ENCODE measurements around the gene GLTPD2. TPM values are rescaled to one million over a fixed set of nuclear protein-coding genes. Genes with fewer than 3 reads are reported as not detected.

GLTPD2 gene
- total RNA-seq, 3 donors from 2014 or later: not detected

GRCh38 chr17:4741544-4741943 lies 47.2 kb upstream of the GLTPD2 start:
- no peak for DNase-seq (ENCODE audit: low spot score in 2 of 2)
- H3K27ac ChIP-seq: no peak overlapping the region
- no peaks in the 10 kb centered on the region for H3K9me3 ChIP-seq
- no peaks in the 10 kb centered on the region for H3K4me1 ChIP-seq
- no peaks in the 10 kb centered on the region for H3K27me3 ChIP-seq
- no peak for TF ChIP-seq POLR2A (IDR thresholded peaks at IDR 0.05)
- intact Hi-C loops (cut with DNase I; ENCODE audit: low total_unique reads): no loop called here
- no peak overlapping the region for H3K4me3 ChIP-seq
- no peaks in the 10 kb centered on the region for H3K36me3 ChIP-seq

- H3K9me3 ChIP-seq: no peaks in the 10 kb centered on the region
- TF ChIP-seq POLR2A (IDR thresholded peaks at IDR 0.05) (no peak), POLR2AphosphoS5 (IDR thresholded peaks at IDR 0.05) (no peak), CTCF (IDR thresholded peaks at IDR 0.05) (no peak)
- no peaks in the 10 kb centered on the region for H3K4me1 ChIP-seq
- H3K4me3 ChIP-seq: no peak overlapping the region
- no peak overlapping the region for H3K27ac ChIP-seq
- no peak for DNase-seq (ENCODE audit: low spot score in 2 of 2)
- H3K27me3 ChIP-seq: no peaks in the 10 kb centered on the region
- H3K36me3 ChIP-seq: no peaks in the 10 kb centered on the region
- intact Hi-C loops (cut with DNase I; ENCODE audit: low total_unique reads): no loop called here
Observed at GRCh38 chr17:4742133-4742532, 46.6 kb upstream of the GLTPD2 start.

- DNase-seq (ENCODE audit: low spot score in 2 of 2): no peak
- no peaks in the 10 kb centered on the region for H3K36me3 ChIP-seq
- intact Hi-C loops (cut with DNase I; ENCODE audit: low total_unique reads): no loop called here
- H3K4me3 ChIP-seq: no peak overlapping the region
- H3K4me1 ChIP-seq: no peaks in the 10 kb centered on the region
- H3K9me3 ChIP-seq: no peaks in the 10 kb centered on the region
- TF ChIP-seq POLR2A (IDR thresholded peaks at IDR 0.05) (no peak), CTCF (IDR thresholded peaks at IDR 0.05) (no peak), POLR2AphosphoS5 (IDR thresholded peaks at IDR 0.05) (no peak)
- H3K27me3 ChIP-seq: no peaks in the 10 kb centered on the region
- H3K27ac ChIP-seq: no peak overlapping the region
Observed at GRCh38 chr17:4742629-4743028, 46.1 kb upstream of the GLTPD2 start.

DNA sequence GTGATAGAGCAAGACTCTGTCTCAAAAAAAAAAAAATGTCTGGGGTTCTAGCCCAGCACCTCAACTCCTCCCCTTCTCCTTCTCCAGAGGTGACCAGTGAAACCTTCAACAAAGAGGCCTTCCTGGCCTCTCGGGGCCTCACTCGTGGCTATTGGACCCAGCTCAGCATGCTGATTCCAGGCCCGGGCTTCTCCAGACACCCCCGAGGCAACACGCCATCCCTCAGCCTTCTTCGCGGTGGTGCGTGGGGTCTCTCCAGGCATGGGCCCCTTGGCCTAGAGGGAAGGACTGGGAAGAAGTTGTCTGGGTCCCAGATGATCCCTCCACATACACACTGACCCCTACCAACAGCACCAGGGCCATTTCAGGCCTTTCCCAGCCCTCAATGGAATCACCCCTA lies 45.5 kb upstream of the GLTPD2 start:
- TF ChIP-seq POLR2A (IDR thresholded peaks at IDR 0.05): no peak
- TF ChIP-seq POLR2AphosphoS5 (IDR thresholded peaks at IDR 0.05): no peak
- no peak for TF ChIP-seq CTCF (IDR thresholded peaks at IDR 0.05)
- intact Hi-C loops (cut with DNase I; ENCODE audit: low total_unique reads): no loop called here
- no peaks in the 10 kb centered on the region for H3K9me3 ChIP-seq
- H3K36me3 ChIP-seq: no peaks in the 10 kb centered on the region
- no peak overlapping the region for H3K27ac ChIP-seq
- H3K4me1 ChIP-seq: no peaks in the 10 kb centered on the region
- no peaks in the 10 kb centered on the region for H3K27me3 ChIP-seq
- DNase-seq (ENCODE audit: low spot score in 2 of 2): no peak
- H3K4me3 ChIP-seq: no peak overlapping the region

GRCh38 chr17:4743898-4744297 lies 44.9 kb upstream of the GLTPD2 start:
- Histone ChIP-seq H3K4me3 (no peak overlapping the region), H3K27me3 (no peaks in the 10 kb centered on the region), H3K36me3 (no peaks in the 10 kb centered on the region), H3K27ac (no peak overlapping the region), H3K9me3 (no peaks in the 10 kb centered on the region), H3K4me1 (no peaks in the 10 kb centered on the region)
- no peak for DNase-seq (ENCODE audit: low spot score in 2 of 2)
- intact Hi-C loops (cut with DNase I; ENCODE audit: low total_unique reads): no loop called here
- TF ChIP-seq POLR2A (IDR thresholded peaks at IDR 0.05): no peak
- TF ChIP-seq CTCF (IDR thresholded peaks at IDR 0.05): no peak
- TF ChIP-seq POLR2AphosphoS5 (IDR thresholded peaks at IDR 0.05): no peak
